Keratinocyte (primary cell): ENCODE results near the gene ZNF691. TPM values are rescaled to one million over a fixed set of nuclear protein-coding genes. Genes with fewer than 3 reads are reported as not detected.

Experiments used
- DNase-seq: peaks from one replicate; pipeline ENCODE4 v3.0.0-alpha.2; 2011; ENCODE audit warnings: low read depth, missing footprints, low spot score
- FAIRE-seq: peaks from 2 replicates; lab custom pipeline; 2011; peaks lifted over from hg19 to GRCh38; lab: Jason Lieb, UNC
- H2AFZ ChIP-seq: 2 replicates; pipeline ENCODE4 v1.6.0; 2012; ENCODE audit warnings: low read length, control low read depth, inconsistent platforms; ENCODE audit not compliant: control insufficient read depth
- H3K27ac ChIP-seq: 2 replicates; pipeline ENCODE4 v1.5.1; 2011; ENCODE audit warnings: low read length; ENCODE audit not compliant: control insufficient read depth, insufficient read depth
- H3K27me3 ChIP-seq: 3 replicates; pipeline ENCODE4 v1.6.0; 2011; ENCODE audit warnings: low read length; ENCODE audit not compliant: control insufficient read depth, insufficient read depth; ENCODE audit errors: extremely low read depth
- H3K36me3 ChIP-seq, 2 experiments: 2 replicates in 1 of 2; 3 replicates in 1 of 2; pipeline ENCODE4 v1.5.1; 2011; ENCODE audit warnings: low read length in 2 of 2, mild to moderate bottlenecking in 1 of 2; ENCODE audit not compliant: control insufficient read depth in 2 of 2, insufficient read depth in 2 of 2; ENCODE audit errors: extremely low read depth in 1 of 2
- H3K4me1 ChIP-seq: 3 replicates; pipeline ENCODE4 v1.5.1; 2011; ENCODE audit warnings: low read length; ENCODE audit not compliant: control insufficient read depth, insufficient read depth; ENCODE audit errors: extremely low read depth
- H3K4me2 ChIP-seq: 3 replicates; pipeline ENCODE4 v1.6.0; 2011; ENCODE audit warnings: low read depth, low read length; ENCODE audit not compliant: control insufficient read depth, insufficient read depth; ENCODE audit errors: extremely low read depth
- H3K4me3 ChIP-seq, 3 experiments: fragments of 200-600 bp in 1 of 3; sonication (generic) in 1 of 3; 2 replicates in 2 of 3; 3 replicates in 1 of 3; pipeline ENCODE4 v1.5.1; 2011 to 2016; ENCODE audit warnings: low read length in 3 of 3, mild to moderate bottlenecking in 3 of 3, control low read depth in 2 of 3, inconsistent platforms in 1 of 3, low read depth in 1 of 3, mixed read lengths in 1 of 3, mixed run types in 1 of 3, moderate library complexity in 1 of 3; ENCODE audit not compliant: control insufficient read depth in 2 of 3, insufficient read depth in 2 of 3; ENCODE audit errors: extremely low read depth in 1 of 3
- H3K79me2 ChIP-seq: 2 replicates; pipeline ENCODE4 v1.6.0; 2012; ENCODE audit warnings: low read length; ENCODE audit not compliant: control insufficient read depth, insufficient read depth
- H3K9ac ChIP-seq: 3 replicates; pipeline ENCODE4 v1.6.0; 2011; ENCODE audit warnings: low read length; ENCODE audit not compliant: control insufficient read depth, insufficient read depth; ENCODE audit errors: extremely low read depth
- H3K9me1 ChIP-seq: 3 replicates; pipeline ENCODE4 v1.6.0; 2011; ENCODE audit warnings: low read length; ENCODE audit not compliant: control insufficient read depth, insufficient read depth; ENCODE audit errors: extremely low read depth
- H3K9me3 ChIP-seq: 2 replicates; pipeline ENCODE4 v1.5.1; 2012; ENCODE audit warnings: low read depth, low read length; ENCODE audit not compliant: control insufficient read depth
- H4K20me1 ChIP-seq: 3 replicates; pipeline ENCODE4 v1.6.0; 2011; ENCODE audit warnings: low read length; ENCODE audit not compliant: control insufficient read depth, insufficient read depth; ENCODE audit errors: extremely low read depth
- CTCF ChIP-seq, 3 experiments: IDR thresholded peaks in 1 of 3; conservative IDR thresholded peaks in 1 of 3; optimal IDR thresholded peaks in 1 of 3; 2 replicates in 2 of 3; 3 replicates in 1 of 3; pipeline versions ENCODE3 to v1.5.1; 2011; ENCODE audit warnings: low read length in 3 of 3, mild to moderate bottlenecking in 3 of 3, moderate library complexity in 2 of 3, control low read depth in 1 of 3, inconsistent platforms in 1 of 3; ENCODE audit not compliant: insufficient read depth in 2 of 3; ENCODE audit errors: extremely low read depth in 1 of 3
- EZH2 ChIP-seq: IDR thresholded peaks from one replicate; pipeline ENCODE4 v1.6.1; 2012; ENCODE audit warnings: inconsistent platforms, mild to moderate bottlenecking, low read length, moderate library complexity
- dilution Hi-C: fragments of 300-500 bp; cut with MboI; formaldehyde crosslinking; loops from one replicate; pipeline ENCODE4 v1.7.0; 2020; ENCODE audit warnings: low sequenced_read_pairs; ENCODE audit not compliant: extremely low pct_ligation_motif_present
- polyA plus RNA-seq, 5 experiments: library from polyadenylated mRNA; depleted of rRNA in 3 of 5; stranded (reverse) in 3 of 5; stranded (forward) in 1 of 5; unstranded in 1 of 5; fragments of >200 nt; gene quantifications; 1 replicate in 1 of 5; 2 replicates in 3 of 5; 3 replicates in 1 of 5; pipeline versions ENCODE4 v1.2.1 to v1.2.3, GENCODE V29; 2011 to 2012; ENCODE audit warnings: missing spikeins in 2 of 5, low read depth in 1 of 5, low replicate concordance in 1 of 5

ZNF691 gene
- polyA plus RNA-seq, 1 donor (not counting 4 experiments of a cell fraction or from before 2014, with no cell fraction given) = 3.8 TPM

- FAIRE-seq = no peak
- no peak overlapping the region for H3K4me2 ChIP-seq
- no peaks in the 10 kb centered on the region for H3K9me1 ChIP-seq
- H3K27ac ChIP-seq = no peak overlapping the region
- no peak overlapping the region for H2AFZ ChIP-seq
- TF ChIP-seq EZH2 = no peak
- TF ChIP-seq CTCF (optimal IDR thresholded peaks at IDR 0.05 in 1 of 3, IDR thresholded peaks at IDR 0.05 in 1 of 3, conservative IDR thresholded peaks at IDR 0.05 in 1 of 3; ENCODE audit: extremely low read depth in 1 of 3, insufficient read depth in 2 of 3, low read length in 3 of 3) = peak in 2 of 3 experiments; percentile 13 to 17
- no peak overlapping the region for H3K9ac ChIP-seq
- H3K4me1 ChIP-seq = no peaks in the 10 kb centered on the region
- peaks cover 8% of the 10 kb centered on the region for H3K9me3 ChIP-seq
- dilution Hi-C loops = no loop called here
- no peaks in the 10 kb centered on the region for H3K27me3 ChIP-seq
- H4K20me1 ChIP-seq = no peaks in the 10 kb centered on the region
- no peaks in the 10 kb centered on the region for H3K79me2 ChIP-seq
- no peak for DNase-seq
- no peak overlapping the region for H3K4me3 ChIP-seq
- H3K36me3 ChIP-seq = no peaks in the 10 kb centered on the region
Measured at GRCh38 chr1:42860339-42861013, 14.1 kb downstream of the ZNF691 start.

GRCh38 chr1:42861014-42861399 lies 14.6 kb downstream of the ZNF691 start:
- dilution Hi-C loops = no loop called here
- no peaks in the 10 kb centered on the region for H4K20me1 ChIP-seq

More at GRCh38 chr1:42861014-42861399, 14.6 kb downstream of the ZNF691 start:
- H3K4me1 ChIP-seq = no peaks in the 10 kb centered on the region
- FAIRE-seq (no peak), DNase-seq (no peak)
- H3K9me3 ChIP-seq = peaks cover 8% of the 10 kb centered on the region
- no peak overlapping the region for H3K9ac ChIP-seq
- no peak overlapping the region for H3K27ac ChIP-seq
- H3K36me3 ChIP-seq = no peaks in the 10 kb centered on the region
- H3K4me2 ChIP-seq = no peak overlapping the region
- no peak overlapping the region for H3K4me3 ChIP-seq
- no peak overlapping the region for H2AFZ ChIP-seq
- TF ChIP-seq EZH2 = no peak
- TF ChIP-seq CTCF (optimal IDR thresholded peaks at IDR 0.05 in 1 of 3, IDR thresholded peaks at IDR 0.05 in 1 of 3, conservative IDR thresholded peaks at IDR 0.05 in 1 of 3; ENCODE audit: extremely low read depth in 1 of 3, insufficient read depth in 2 of 3, low read length in 3 of 3) = no peak
- H3K27me3 ChIP-seq = no peaks in the 10 kb centered on the region
- no peaks in the 10 kb centered on the region for H3K9me1 ChIP-seq
- H3K79me2 ChIP-seq = no peaks in the 10 kb centered on the region
